ENCODE measurements around the gene CBR3.

CBR3 gene

DNA sequence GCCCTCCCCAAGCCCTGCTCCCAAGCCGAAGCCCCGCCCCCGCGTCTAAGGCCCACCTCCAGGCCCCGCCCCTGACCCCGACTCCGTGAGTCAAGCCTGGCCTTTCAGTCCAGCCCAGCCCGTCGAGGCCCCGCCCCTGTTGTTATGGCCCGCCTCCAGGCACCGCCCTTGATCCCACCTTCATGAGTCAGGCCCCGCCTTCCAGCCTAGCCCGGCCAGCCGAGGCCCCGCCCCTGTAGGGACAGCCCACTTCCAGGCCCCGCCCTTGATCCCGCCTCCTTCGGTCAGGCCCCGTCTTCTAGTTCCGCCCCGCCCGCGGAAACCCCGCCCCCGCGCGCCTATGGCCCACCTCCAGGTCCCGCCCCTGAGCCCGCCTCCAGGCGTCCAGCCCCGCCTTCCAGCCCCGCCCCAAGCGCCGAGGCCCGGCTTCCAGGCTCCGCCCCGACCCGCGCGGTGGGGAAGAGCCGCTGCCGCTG is 21.5 kb downstream of the CBR3 start:
- DNase-seq (ENCODE audit: low spot score), result peak; percentile 98

GRCh38 chr21:36156815-36157670 is 22.2 kb downstream of the CBR3 start, which contains the start of gene DOP1B:
DOP1B (plus strand) TSS chr21:36156824; CDS start chr21:36164734, 7,910 bp downstream.
- DNase-seq (ENCODE audit: low spot score), result no peak

DNA sequence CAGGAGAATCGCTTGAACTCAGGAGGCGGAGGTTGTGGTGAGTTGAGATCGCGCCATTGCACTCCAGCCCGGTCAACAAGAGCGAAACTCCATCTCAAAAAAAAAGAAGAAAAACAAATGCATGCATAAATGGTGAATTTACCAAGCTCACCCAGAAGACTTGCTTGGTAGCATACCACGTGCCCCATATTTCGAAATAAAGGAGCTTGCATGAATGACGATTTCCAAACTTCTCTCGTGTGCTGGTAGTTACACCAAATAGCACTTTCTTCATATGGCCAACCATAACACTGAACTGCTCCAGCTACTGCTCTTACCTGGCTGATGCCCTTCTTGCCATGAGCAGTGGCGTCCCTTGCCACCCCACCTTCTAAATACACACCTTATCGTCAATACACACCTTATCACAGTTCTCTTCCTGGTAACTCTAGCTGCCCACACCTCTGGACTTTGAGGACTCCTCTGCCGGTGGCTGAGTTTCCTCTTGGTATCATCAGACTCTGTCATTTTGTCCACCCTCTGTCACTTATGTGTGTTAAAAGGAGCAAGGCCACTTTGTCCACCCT is 24.6 kb downstream of the CBR3 start:
- DNase-seq (ENCODE audit: low spot score), result no peak

GRCh38 chr21:36160850-36161178 is 25.9 kb downstream of the CBR3 start:
- no peak for DNase-seq (ENCODE audit: low spot score)

DNA sequence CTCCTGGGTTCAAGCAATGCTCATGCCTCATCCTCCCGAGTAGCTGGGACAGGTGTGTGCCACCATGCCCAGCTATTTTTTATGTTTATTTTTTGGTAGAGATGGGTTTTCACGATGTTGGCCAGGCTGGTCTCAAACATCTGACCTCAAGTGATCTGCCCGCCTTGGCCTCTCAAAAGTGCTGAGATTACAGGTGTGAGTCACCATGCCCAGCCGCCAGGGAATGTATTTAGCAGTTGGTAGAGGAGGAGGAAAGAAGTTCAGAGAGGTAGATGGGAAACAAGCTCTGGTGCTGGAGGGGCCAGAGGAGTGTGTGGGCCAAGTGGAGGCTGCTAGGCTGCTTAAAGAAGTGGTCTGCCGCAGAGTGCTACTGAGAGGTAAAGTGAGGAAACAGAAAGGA is 27.8 kb downstream of the CBR3 start:
- DNase-seq (ENCODE audit: low spot score), result no peak

DNA sequence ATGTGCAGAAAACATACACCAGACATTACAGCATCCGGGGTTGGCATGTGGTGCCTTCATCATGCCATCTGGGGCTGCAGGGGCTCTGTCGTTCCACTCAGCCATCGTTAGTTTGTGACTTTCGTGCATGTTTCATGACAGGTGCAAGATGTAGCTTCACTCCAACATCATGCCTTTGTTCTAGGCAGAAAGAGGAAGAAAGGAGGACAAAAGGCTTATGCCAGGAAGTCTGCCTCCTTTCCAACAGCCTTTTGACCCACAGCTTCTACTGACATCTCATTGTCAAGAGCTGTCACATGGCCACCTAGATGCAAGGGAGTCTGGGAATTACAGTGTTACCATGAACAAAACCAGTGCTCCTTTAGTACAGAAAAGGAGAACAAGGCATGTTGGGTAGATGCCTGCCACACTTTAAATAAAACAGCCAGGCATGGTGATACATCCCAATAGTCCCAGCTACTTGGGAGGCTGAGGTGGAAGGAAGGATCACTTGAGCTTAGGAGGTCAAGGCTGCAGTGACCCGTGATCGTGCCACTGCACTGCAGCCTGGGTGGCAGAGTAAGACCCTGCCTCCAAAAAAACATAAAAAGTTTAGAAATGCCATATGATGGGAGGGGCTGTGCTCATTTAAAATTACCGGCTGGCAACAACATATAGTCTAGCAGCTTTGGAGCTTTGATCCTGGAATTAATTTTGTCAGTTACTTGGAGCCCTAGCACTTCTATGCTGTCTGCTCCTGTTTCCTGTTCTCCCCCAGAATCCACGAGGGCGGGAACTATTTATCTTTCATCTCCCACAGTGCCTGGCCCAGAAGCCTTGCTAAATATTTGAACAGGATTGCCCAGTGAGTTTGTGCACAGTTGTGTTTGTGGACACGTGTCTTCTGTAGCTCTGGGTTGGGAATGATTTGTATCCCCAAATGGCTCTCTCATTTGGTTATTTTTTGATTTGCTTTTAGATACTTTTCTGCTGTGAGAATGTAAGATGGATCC is 29.2 kb downstream of the CBR3 start:
- no peak for DNase-seq (ENCODE audit: low spot score)

- no peak for DNase-seq (ENCODE audit: low spot score)
Measured at GRCh38 chr21:36165356-36165755, 30.5 kb downstream of the CBR3 start.

DNA sequence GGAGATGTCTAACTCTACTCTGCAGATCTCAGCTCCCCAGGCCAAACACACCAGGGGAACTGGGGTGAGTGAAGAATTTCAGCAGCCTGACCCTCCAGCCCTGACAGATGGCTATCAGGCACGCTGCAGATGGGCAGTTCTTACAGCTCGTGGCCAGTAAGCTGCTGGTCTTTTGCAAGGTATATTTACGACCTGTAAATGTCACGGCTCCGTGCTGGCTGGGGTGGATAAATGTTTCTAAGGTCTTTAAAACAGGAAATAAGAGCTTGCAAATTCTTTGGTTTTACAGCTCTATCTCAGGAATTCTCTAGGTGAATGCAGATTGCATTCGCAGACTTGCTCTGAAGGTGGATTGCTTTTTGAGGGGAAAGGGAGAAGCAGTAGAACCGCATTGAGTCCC is 31.8 kb downstream of the CBR3 start:
- no peak for DNase-seq (ENCODE audit: low spot score)

DNA sequence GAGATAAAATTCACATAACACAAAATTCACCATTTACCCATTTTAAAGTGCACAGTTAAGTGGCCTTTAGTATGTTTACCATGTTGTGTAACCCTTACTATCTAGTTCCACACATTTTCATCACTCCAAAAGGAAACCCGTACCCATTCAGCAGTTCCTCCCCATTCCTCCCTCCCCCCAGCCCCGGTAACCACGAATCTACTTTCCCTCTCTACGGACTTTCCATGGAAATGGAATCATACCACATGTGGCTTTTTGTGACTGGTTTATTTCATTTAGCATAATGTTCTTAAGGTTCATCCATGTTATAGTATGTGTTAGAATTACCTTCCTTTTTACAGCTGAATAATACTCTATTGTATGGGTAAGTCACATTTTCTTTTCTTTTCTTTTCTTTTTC is 32.7 kb downstream of the CBR3 start:
- DNase-seq (ENCODE audit: low spot score), result no peak

DNA sequence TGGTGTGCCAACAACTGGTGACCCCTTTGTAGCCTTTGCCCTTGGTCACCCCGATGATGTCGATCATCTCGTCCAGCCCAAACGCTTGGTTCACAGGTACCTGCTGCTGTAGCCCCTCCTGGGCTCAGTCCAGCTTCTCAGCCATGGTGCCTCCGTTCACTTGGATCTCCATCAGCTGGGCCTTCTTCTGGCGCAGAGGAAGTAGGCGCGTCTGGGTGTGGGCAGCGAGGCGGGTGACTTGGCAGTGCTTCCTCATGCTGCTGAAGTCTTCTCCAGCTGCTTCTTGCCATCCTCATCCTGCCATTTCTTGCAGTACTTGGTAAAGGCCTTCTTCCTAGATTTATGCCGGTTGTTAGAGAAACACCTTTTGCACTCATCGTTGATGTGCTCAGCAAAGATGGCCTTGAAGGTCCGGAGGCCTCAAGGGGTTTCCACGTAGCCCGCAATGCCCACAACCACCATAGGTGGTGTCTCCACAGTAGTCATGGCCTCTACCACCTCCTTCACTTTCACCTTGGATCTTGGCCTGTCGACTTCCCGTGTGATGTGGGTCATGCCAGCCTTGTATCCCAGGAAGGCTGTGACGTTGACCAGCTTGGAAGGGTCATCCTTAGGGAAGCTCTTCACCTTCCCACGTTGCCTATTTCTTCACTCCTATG is 34.7 kb downstream of the CBR3 start:
- no peak for DNase-seq (ENCODE audit: low spot score)

- DNase-seq (ENCODE audit: low spot score), result no peak
Measured at GRCh38 chr21:36170823-36171222, 35.9 kb downstream of the CBR3 start.

- no peak for DNase-seq (ENCODE audit: low spot score)
Measured at GRCh38 chr21:36171336-36171735, 36.5 kb downstream of the CBR3 start.

GRCh38 chr21:36171741-36172331 is 37.0 kb downstream of the CBR3 start:
- DNase-seq (ENCODE audit: low spot score), result no peak

- DNase-seq (ENCODE audit: low spot score), result no peak
Measured at GRCh38 chr21:36174780-36175179, 39.9 kb downstream of the CBR3 start.

GRCh38 chr21:36175771-36176565 is 41.1 kb downstream of the CBR3 start:
- DNase-seq (ENCODE audit: low spot score), result no peak

- no peak for DNase-seq (ENCODE audit: low spot score)
Measured at GRCh38 chr21:36178349-36178748, 43.5 kb downstream of the CBR3 start.

- no peak for DNase-seq (ENCODE audit: low spot score)
Measured at GRCh38 chr21:36179145-36179544, 44.3 kb downstream of the CBR3 start.

DNA sequence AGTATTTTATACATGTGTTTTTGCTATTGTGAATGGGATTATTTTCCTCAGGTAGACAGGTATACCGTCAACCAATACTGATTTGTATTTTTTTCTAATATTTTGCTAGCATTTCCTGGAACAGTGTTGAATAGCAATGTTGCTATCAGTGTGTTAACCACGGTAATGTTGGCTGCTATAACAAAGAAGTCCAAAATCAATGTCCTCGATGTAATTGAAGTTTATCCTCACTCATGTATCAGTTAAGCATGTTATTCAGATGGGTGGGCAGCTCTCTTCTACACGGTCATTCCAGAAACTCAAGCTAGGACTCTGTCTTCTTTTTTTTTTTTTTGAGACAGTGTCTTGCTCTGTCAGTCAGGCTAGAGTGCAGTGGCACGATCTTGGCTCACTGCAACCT is 46.1 kb downstream of the CBR3 start:
- DNase-seq (ENCODE audit: low spot score), result no peak

GRCh38 chr21:36183144-36183795 is 48.4 kb downstream of the CBR3 start:
- no peak for DNase-seq (ENCODE audit: low spot score)

DNA sequence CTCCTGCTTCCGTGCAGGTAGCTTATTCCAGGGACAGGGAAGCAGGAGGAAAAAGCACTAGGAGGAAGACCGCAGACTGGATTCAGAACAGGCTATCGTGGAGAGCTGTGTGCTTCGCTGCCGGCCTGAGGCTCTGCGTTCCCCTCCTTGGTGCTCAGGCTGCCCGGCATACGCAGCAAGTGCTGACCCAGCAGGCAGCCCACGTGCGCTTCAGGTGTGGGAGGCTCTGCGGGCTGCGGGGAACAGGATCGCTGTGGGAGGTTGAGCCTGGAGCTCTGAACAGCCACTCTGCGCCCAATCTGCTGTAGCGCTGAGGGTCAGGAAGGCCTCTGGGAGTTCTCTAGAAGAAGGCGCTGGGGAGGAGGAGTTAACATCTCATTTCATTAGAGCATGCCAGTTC is 49.7 kb downstream of the CBR3 start:
- DNase-seq (ENCODE audit: low spot score), result no peak

Measured in hematopoietic multipotent progenitor cell treated with erythropoietin and hydrocortisone succinate and interleukin-3 and kit ligand, for 15 days (in vitro differentiated cells).